Karpas-422 (cell line): Measurements from ENCODE around the gene STK11. TPM values are rescaled to one million over a fixed set of nuclear protein-coding genes. Genes with fewer than 3 reads are reported as not detected.
A peak's percentile ranks its signal among the peaks of the same experiment; 100 is the strongest.

Source experiments
- DNase-seq: peaks from one replicate; pipeline ENCODE4 v3.0.0-alpha.2; 2015
- H2AFZ ChIP-seq: fragments of 200-600 bp; sonication (generic); 2 replicates; pipeline ENCODE4 v1.6.1; 2014; ENCODE audit warnings: antibody characterized with exemption, low read length, mixed read lengths
- H3K27ac ChIP-seq: fragments of 200-600 bp; sonication (generic); 2 replicates; pipeline ENCODE4 v1.5.1; 2014; ENCODE audit warnings: mild to moderate bottlenecking, low read length, moderate library complexity
- H3K27me3 ChIP-seq: fragments of 200-600 bp; sonication (generic); 2 replicates; pipeline ENCODE4 v1.6.1; 2014; ENCODE audit warnings: low read length, mixed read lengths
- H3K36me3 ChIP-seq: fragments of 200-600 bp; sonication (generic); 2 replicates; pipeline ENCODE4 v1.6.1; 2014; ENCODE audit warnings: low read length, mixed read lengths; ENCODE audit not compliant: insufficient read depth
- H3K4me1 ChIP-seq: fragments of 200-600 bp; sonication (generic); 2 replicates; pipeline ENCODE4 v1.6.1; 2014; ENCODE audit warnings: mild to moderate bottlenecking, low read length, mixed read lengths
- H3K4me2 ChIP-seq: fragments of 200-600 bp; sonication (generic); 2 replicates; pipeline ENCODE4 v1.6.1; 2014; ENCODE audit warnings: low read length, low read depth, mild to moderate bottlenecking; ENCODE audit not compliant: poor library complexity, severe bottlenecking
- H3K4me3 ChIP-seq: fragments of 200-600 bp; sonication (generic); 2 replicates; pipeline ENCODE4 v1.5.1; 2014; ENCODE audit warnings: mild to moderate bottlenecking, antibody characterized with exemption, low read length, mixed read lengths
- H3K79me2 ChIP-seq: fragments of 200-600 bp; sonication (generic); 2 replicates; pipeline ENCODE4 v1.6.1; 2014; ENCODE audit warnings: mild to moderate bottlenecking, low read length, mixed read lengths
- H3K9ac ChIP-seq: fragments of 200-600 bp; sonication (generic); 2 replicates; pipeline ENCODE4 v1.6.0; 2014; ENCODE audit warnings: low read length
- H3K9me2 ChIP-seq: fragments of 200-600 bp; sonication (generic), shearing (Covaris generic); replicated peaks from 2 replicates; pipeline ENCODE4 v1.6.0; 2014; ENCODE audit warnings: mild to moderate bottlenecking, low read length, moderate library complexity; ENCODE audit not compliant: insufficient read depth
- H3K9me3 ChIP-seq: fragments of 300-700, 200-600 bp; sonication (generic); 2 replicates; pipeline ENCODE4 v1.6.1; 2014; ENCODE audit warnings: low read length, mixed read lengths
- H4K20me1 ChIP-seq: fragments of 200-600 bp; sonication (generic); 2 replicates; pipeline ENCODE4 v1.6.1; 2014; ENCODE audit warnings: mild to moderate bottlenecking, antibody characterized with exemption, low read length, low read depth; ENCODE audit not compliant: insufficient read depth
- total RNA-seq: library from RNA; depleted of rRNA; stranded (reverse); fragments of >200 nt; shearing (Covaris generic); gene quantifications from 2 replicates; pipeline ENCODE4 v1.2.3, GENCODE V29; 2014; ENCODE audit warnings: low replicate concordance

STK11 gene
- total RNA-seq, 1 experiment from 2014 or later, result 40.3 TPM

- Histone ChIP-seq H3K4me3 (no peak overlapping the region), H3K27me3 (no peaks in the 10 kb centered on the region), H3K4me1 (peaks cover 9% of the 10 kb centered on the region), H3K9ac (no peak overlapping the region), H3K79me2 (peaks cover 62% of the 10 kb centered on the region), H2AFZ (no peak overlapping the region), H3K4me2 (no peak overlapping the region), H3K36me3 (peaks cover 3% of the 10 kb centered on the region; the same call in 1 of the 2 replicates), H3K9me2 (no peaks in the 10 kb centered on the region), H3K27ac (no peak overlapping the region), H4K20me1 (no peaks in the 10 kb centered on the region), H3K9me3 (no peaks in the 10 kb centered on the region; the same call in 1 of the 2 replicates)
- DNase-seq, result no peak
Measured at GRCh38 chr19:1167687-1168571, 37.6 kb upstream of the STK11 start.

- H3K36me3 ChIP-seq, result peaks cover 3% of the 10 kb centered on the region; the same call in 1 of the 2 replicates
- H3K9ac ChIP-seq, result no peak overlapping the region
- H3K9me2 ChIP-seq, result no peaks in the 10 kb centered on the region
- H3K4me1 ChIP-seq, result peaks cover 11% of the 10 kb centered on the region
- H3K4me2 ChIP-seq, result no peak overlapping the region
- no peaks in the 10 kb centered on the region for H3K27me3 ChIP-seq
- H2AFZ ChIP-seq, result no peak overlapping the region
- no peaks in the 10 kb centered on the region; the same call in 1 of the 2 replicates for H3K9me3 ChIP-seq
- H4K20me1 ChIP-seq, result no peaks in the 10 kb centered on the region
- H3K4me3 ChIP-seq, result no peak overlapping the region
- no peak for DNase-seq
- H3K79me2 ChIP-seq, result peaks cover 67% of the 10 kb centered on the region
- no peak overlapping the region for H3K27ac ChIP-seq
Measured at GRCh38 chr19:1168572-1169410, 36.8 kb upstream of the STK11 start.

GRCh38 chr19:1169411-1169791 is 36.2 kb upstream of the STK11 start:
- Histone ChIP-seq H3K9me2 (no peaks in the 10 kb centered on the region), H3K79me2 (peaks cover 67% of the 10 kb centered on the region), H3K4me2 (no peak overlapping the region), H3K4me3 (no peak overlapping the region), H3K27me3 (no peaks in the 10 kb centered on the region), H3K4me1 (peaks cover 11% of the 10 kb centered on the region), H3K36me3 (peaks cover 3% of the 10 kb centered on the region; the same call in 1 of the 2 replicates), H2AFZ (no peak overlapping the region), H3K9me3 (no peaks in the 10 kb centered on the region; the same call in 1 of the 2 replicates), H3K27ac (no peak overlapping the region), H3K9ac (no peak overlapping the region), H4K20me1 (no peaks in the 10 kb centered on the region; the same call in 1 of the 2 replicates)
- no peak for DNase-seq

GRCh38 chr19:1169921-1170885 is 35.4 kb upstream of the STK11 start:
- H3K27me3 ChIP-seq, result no peaks in the 10 kb centered on the region
- peaks cover 3% of the 10 kb centered on the region; the same call in 1 of the 2 replicates for H3K36me3 ChIP-seq
- no peak overlapping the region for H3K9ac ChIP-seq
- no peak overlapping the region for H2AFZ ChIP-seq
- H3K4me1 ChIP-seq, result peaks cover 11% of the 10 kb centered on the region
- no peak overlapping the region for H3K4me3 ChIP-seq
- no peaks in the 10 kb centered on the region; the same call in 1 of the 2 replicates for H3K9me3 ChIP-seq
- H3K27ac ChIP-seq, result no peak overlapping the region
- no peaks in the 10 kb centered on the region; the same call in 1 of the 2 replicates for H4K20me1 ChIP-seq
- peaks cover 65% of the 10 kb centered on the region for H3K79me2 ChIP-seq
- H3K4me2 ChIP-seq, result no peak overlapping the region
- DNase-seq, result no peak
- H3K9me2 ChIP-seq, result no peaks in the 10 kb centered on the region

- Histone ChIP-seq H3K9ac (no peak overlapping the region), H3K27me3 (no peaks in the 10 kb centered on the region), H3K27ac (no peak overlapping the region), H3K79me2 (peaks cover 58% of the 10 kb centered on the region), H4K20me1 (no peaks in the 10 kb centered on the region; the same call in 1 of the 2 replicates), H3K36me3 (peaks cover 3% of the 10 kb centered on the region; the same call in 1 of the 2 replicates), H3K9me2 (no peaks in the 10 kb centered on the region), H3K4me2 (no peak overlapping the region), H3K4me3 (no peak overlapping the region), H3K9me3 (no peaks in the 10 kb centered on the region; the same call in 1 of the 2 replicates), H2AFZ (no peak overlapping the region), H3K4me1 (peaks cover 11% of the 10 kb centered on the region)
- DNase-seq, result no peak
Measured at GRCh38 chr19:1170938-1171754, 34.4 kb upstream of the STK11 start.

GRCh38 chr19:1171755-1172352 is 33.7 kb upstream of the STK11 start:
- no peaks in the 10 kb centered on the region; the same call in 1 of the 2 replicates for H3K9me3 ChIP-seq
- H3K27ac ChIP-seq, result no peak overlapping the region
- no peaks in the 10 kb centered on the region for H3K27me3 ChIP-seq
- no peak overlapping the region for H3K4me3 ChIP-seq
- no peak for DNase-seq
- no peak overlapping the region for H2AFZ ChIP-seq
- no peak overlapping the region for H3K9ac ChIP-seq
- H3K36me3 ChIP-seq, result peaks cover 3% of the 10 kb centered on the region; the same call in 1 of the 2 replicates
- peak overlapping the region; percentile 94 for H3K4me2 ChIP-seq
- H3K4me1 ChIP-seq, result peaks cover 11% of the 10 kb centered on the region
- peaks cover 58% of the 10 kb centered on the region for H3K79me2 ChIP-seq
- H4K20me1 ChIP-seq, result no peaks in the 10 kb centered on the region; the same call in 1 of the 2 replicates
- H3K9me2 ChIP-seq, result no peaks in the 10 kb centered on the region
